Measurements from ENCODE around the gene C2CD4C. TPM values are rescaled to one million over a fixed set of nuclear protein-coding genes. Genes with fewer than 3 reads are reported as not detected.
"Not testable (repeated sequence)": the region's sequence is repeated elsewhere in the genome, so short reads cannot be mapped to it uniquely, and the experiment has no call there.

The C2CD4C gene
- total RNA-seq, 2 donors from 2014 or later = 0.54 TPM; not detected in 1

- H3K9me3 Mint-ChIP-seq = no peaks in the 10 kb centered on the region
- H3K36me3 Mint-ChIP-seq = no peaks in the 10 kb centered on the region
- peak overlapping the region in 1 of 2 donors; percentile 14 for H3K27ac Mint-ChIP-seq
- no peak for ATAC-seq
- no peak for DNase-seq (ENCODE audit: low spot score in 2 of 2)
Observed at GRCh38 chr19:423691-424466, 14.9 kb upstream of the C2CD4C start.

- not testable (repeated sequence) for H3K27ac Mint-ChIP-seq; H3K36me3 Mint-ChIP-seq; H3K9me3 Mint-ChIP-seq; DNase-seq (ENCODE audit: low spot score in 2 of 2); ATAC-seq
Observed at GRCh38 chr19:422917-423226, 13.9 kb upstream of the C2CD4C start.

- ATAC-seq = no peak
- DNase-seq (ENCODE audit: low spot score in 2 of 2) = no peak
- Mint-ChIP-seq H3K36me3 (no peaks in the 10 kb centered on the region), H3K27ac (no peak overlapping the region), H3K9me3 (no peaks in the 10 kb centered on the region)
Observed at GRCh38 chr19:422213-422916, 13.4 kb upstream of the C2CD4C start.

GRCh38 chr19:419721-420515 lies 11.0 kb upstream of the C2CD4C start:
- no peaks in the 10 kb centered on the region for H3K9me3 Mint-ChIP-seq
- no peak for ATAC-seq
- H3K27ac Mint-ChIP-seq = no peak overlapping the region
- no peaks in the 10 kb centered on the region for H3K36me3 Mint-ChIP-seq
- no peak for DNase-seq (ENCODE audit: low spot score in 2 of 2)

GRCh38 chr19:418761-419671 lies 10.1 kb upstream of the C2CD4C start:
- H3K9me3 Mint-ChIP-seq = no peaks in the 10 kb centered on the region
- no peak for ATAC-seq
- no peak for DNase-seq (ENCODE audit: low spot score in 2 of 2)

GRCh38 chr19:416416-416815 lies 7.5 kb upstream of the C2CD4C start:
- no peaks in the 10 kb centered on the region for H3K36me3 Mint-ChIP-seq
- no peaks in the 10 kb centered on the region for H3K9me3 Mint-ChIP-seq
- no peak for ATAC-seq
- no peak for DNase-seq (ENCODE audit: low spot score in 2 of 2)
- no peak overlapping the region for H3K27ac Mint-ChIP-seq

More at GRCh38 chr19:418761-419671, 10.1 kb upstream of the C2CD4C start:
- H3K36me3 Mint-ChIP-seq = no peaks in the 10 kb centered on the region
- H3K27ac Mint-ChIP-seq = no peak overlapping the region

- no peak for ATAC-seq
- no peak for DNase-seq (ENCODE audit: low spot score in 2 of 2)
- H3K36me3 Mint-ChIP-seq = no peaks in the 10 kb centered on the region
- no peak overlapping the region for H3K27ac Mint-ChIP-seq
- no peaks in the 10 kb centered on the region for H3K9me3 Mint-ChIP-seq
Observed at GRCh38 chr19:415292-415691, 6.3 kb upstream of the C2CD4C start.

GRCh38 chr19:413756-414420 lies 4.9 kb upstream of the C2CD4C start:
- H3K27ac Mint-ChIP-seq = no peak overlapping the region

GRCh38 chr19:412356-413355 lies 3.7 kb upstream of the C2CD4C start:
- no peak overlapping the region for H3K27ac Mint-ChIP-seq
- no peaks in the 10 kb centered on the region for H3K36me3 Mint-ChIP-seq
- H3K9me3 Mint-ChIP-seq = no peaks in the 10 kb centered on the region
- DNase-seq (ENCODE audit: low spot score in 2 of 2) = no peak
- no peak for ATAC-seq

More at GRCh38 chr19:413756-414420, 4.9 kb upstream of the C2CD4C start:
- DNase-seq (ENCODE audit: low spot score in 2 of 2) (no peak), ATAC-seq (no peak)
- Mint-ChIP-seq H3K36me3 (no peaks in the 10 kb centered on the region), H3K9me3 (no peaks in the 10 kb centered on the region)

GRCh38 chr19:411723-412355 lies 2.9 kb upstream of the C2CD4C start:
- DNase-seq (ENCODE audit: low spot score in 2 of 2) (no peak), ATAC-seq (no peak)
- Mint-ChIP-seq H3K36me3 (no peaks in the 10 kb centered on the region), H3K9me3 (no peaks in the 10 kb centered on the region), H3K27ac (no peak overlapping the region)

GRCh38 chr19:411121-411722 lies 2.3 kb upstream of the C2CD4C start:
- not testable (repeated sequence) for H3K9me3 Mint-ChIP-seq; H3K27ac Mint-ChIP-seq; ATAC-seq; H3K36me3 Mint-ChIP-seq; DNase-seq (ENCODE audit: low spot score in 2 of 2)

GRCh38 chr19:410243-410781 lies 1.4 kb upstream of the C2CD4C start:
- peak in 1 of 2 donors; percentile 33 for DNase-seq (ENCODE audit: low spot score in 2 of 2)
- no peak for ATAC-seq
- no peak overlapping the region for H3K27ac Mint-ChIP-seq
- no peaks in the 10 kb centered on the region for H3K36me3 Mint-ChIP-seq
- no peaks in the 10 kb centered on the region for H3K9me3 Mint-ChIP-seq

GRCh38 chr19:409516-410242 lies 732 bp upstream of the C2CD4C start:
- ATAC-seq (peak; percentile 29 to 39), DNase-seq (ENCODE audit: low spot score in 2 of 2) (peak in 1 of 2 donors; percentile 43)
- Mint-ChIP-seq H3K9me3 (no peaks in the 10 kb centered on the region), H3K27ac (no peak overlapping the region), H3K36me3 (no peaks in the 10 kb centered on the region)

Measured in activated naive CD4-positive, alpha-beta T cell treated with anti-CD3 and anti-CD28 coated beads, Interleukin-2, amount 50 U/mL, for 72 hours (primary cell).